ENCODE results near the gene PCNP. TPM values are rescaled to one million over a fixed set of nuclear protein-coding genes. Genes with fewer than 3 reads are reported as not detected.
"Not testable (repeated sequence)": the region's sequence is repeated elsewhere in the genome, so short reads cannot be mapped to it uniquely, and the experiment has no call there.

The PCNP gene
- total RNA-seq, 2 experiments from 2014 or later: 261 to 267 TPM

GRCh38 chr3:101618726-101619125 lies 44.7 kb downstream of the PCNP start:
- intact Hi-C loops (cut with micrococcal nuclease): no loop called here
- Mint-ChIP-seq H3K36me3 (ENCODE audit: low read depth) (no peaks in the 10 kb centered on the region), H3K4me1 (ENCODE audit: low read depth) (no peaks in the 10 kb centered on the region), H3K27ac (no peak overlapping the region), H3K27me3 (ENCODE audit: low read depth) (no peaks in the 10 kb centered on the region), H3K4me3 (no peak overlapping the region), H3K9me3 (peaks cover 4% of the 10 kb centered on the region)
- no peak for DNase-seq
- CTCF ChIA-PET: no interaction called here

DNA sequence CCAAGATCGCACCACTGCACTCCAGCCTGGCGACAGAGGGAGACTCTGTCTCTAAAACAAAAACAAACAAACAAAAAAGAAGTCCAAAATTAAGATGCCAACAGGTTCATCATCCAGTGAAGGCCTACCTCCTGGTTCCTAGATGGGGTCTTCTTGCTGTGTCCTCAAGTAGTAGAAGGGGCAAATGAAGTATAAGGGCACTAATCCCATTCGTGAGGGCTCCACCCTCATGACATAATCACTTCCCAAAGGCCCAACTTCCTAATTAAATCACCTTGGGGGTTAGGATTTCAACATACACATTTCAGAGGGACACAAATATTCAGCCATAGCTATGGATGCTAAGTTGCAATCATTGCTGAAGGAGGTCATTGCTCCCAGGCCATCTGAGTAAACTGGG lies 45.8 kb downstream of the PCNP start:
- peaks cover 4% of the 10 kb centered on the region for H3K9me3 Mint-ChIP-seq
- no peak overlapping the region for H3K4me3 Mint-ChIP-seq
- intact Hi-C loops (cut with micrococcal nuclease): no loop called here
- no peaks in the 10 kb centered on the region for H3K36me3 Mint-ChIP-seq (ENCODE audit: low read depth)
- H3K27ac Mint-ChIP-seq: no peak overlapping the region
- no peaks in the 10 kb centered on the region for H3K27me3 Mint-ChIP-seq (ENCODE audit: low read depth)
- DNase-seq: no peak
- no peaks in the 10 kb centered on the region for H3K4me1 Mint-ChIP-seq (ENCODE audit: low read depth)
- CTCF ChIA-PET: no interaction called here

GRCh38 chr3:101623656-101624055 lies 49.7 kb downstream of the PCNP start:
- no peak for DNase-seq
- intact Hi-C loops (cut with micrococcal nuclease): no loop called here
- no peak overlapping the region for H3K4me3 Mint-ChIP-seq
- no peaks in the 10 kb centered on the region for H3K27me3 Mint-ChIP-seq (ENCODE audit: low read depth)
- peaks cover 9% of the 10 kb centered on the region for H3K9me3 Mint-ChIP-seq
- CTCF ChIA-PET: no interaction called here
- no peaks in the 10 kb centered on the region for H3K4me1 Mint-ChIP-seq (ENCODE audit: low read depth)
- H3K27ac Mint-ChIP-seq: no peak overlapping the region
- H3K36me3 Mint-ChIP-seq (ENCODE audit: low read depth): no peaks in the 10 kb centered on the region

GRCh38 chr3:101624857-101625256 lies 50.9 kb downstream of the PCNP start:
- Mint-ChIP-seq H3K4me3 (no peak overlapping the region), H3K27ac (no peak overlapping the region), H3K4me1 (ENCODE audit: low read depth) (no peaks in the 10 kb centered on the region), H3K36me3 (ENCODE audit: low read depth) (no peaks in the 10 kb centered on the region), H3K9me3 (peaks cover 6% of the 10 kb centered on the region), H3K27me3 (ENCODE audit: low read depth) (no peaks in the 10 kb centered on the region)
- no peak for DNase-seq
- CTCF ChIA-PET: interaction anchor here (0.5 kb wide), 1 partner anchor 1162 kb away, joined by 4 read pairs; no protein-coding TSS in a partner anchor
- intact Hi-C loops (cut with micrococcal nuclease): no loop called here

DNA sequence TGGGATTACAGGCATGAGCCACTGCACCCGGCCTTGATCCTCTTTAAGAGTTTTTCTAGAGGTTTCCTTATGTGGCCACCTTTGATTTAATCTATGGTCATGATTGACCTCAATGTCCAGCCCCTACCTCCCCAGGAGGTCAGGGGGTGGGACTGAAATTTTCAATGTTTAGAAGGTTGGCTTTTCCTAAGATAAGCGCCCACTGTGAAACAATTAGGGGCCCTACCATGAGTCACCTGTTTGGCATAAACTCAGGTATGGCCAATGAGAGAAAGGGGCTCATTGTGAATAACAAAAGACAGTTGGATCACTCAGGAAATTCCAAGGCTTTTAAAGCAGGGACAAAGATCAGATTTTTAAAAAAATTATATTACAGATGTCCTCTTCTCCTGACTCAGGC lies 51.9 kb downstream of the PCNP start:
- DNase-seq: no peak
- CTCF ChIA-PET: interaction anchor here (0.6 kb wide), 1 partner anchor 281 kb away, joined by 4 read pairs; no protein-coding TSS in a partner anchor
- Mint-ChIP-seq H3K4me3 (no peak overlapping the region), H3K36me3 (ENCODE audit: low read depth) (no peaks in the 10 kb centered on the region), H3K27ac (no peak overlapping the region), H3K27me3 (ENCODE audit: low read depth) (no peaks in the 10 kb centered on the region), H3K9me3 (peaks cover 5% of the 10 kb centered on the region), H3K4me1 (ENCODE audit: low read depth) (no peaks in the 10 kb centered on the region)
- intact Hi-C loops (cut with micrococcal nuclease): no loop called here

GRCh38 chr3:101629219-101629618 lies 55.2 kb downstream of the PCNP start:
- no peak for DNase-seq
- H3K27me3 Mint-ChIP-seq (ENCODE audit: low read depth): no peaks in the 10 kb centered on the region
- peaks cover 5% of the 10 kb centered on the region for H3K9me3 Mint-ChIP-seq
- intact Hi-C loops (cut with micrococcal nuclease): no loop called here
- H3K36me3 Mint-ChIP-seq (ENCODE audit: low read depth): no peaks in the 10 kb centered on the region
- H3K4me3 Mint-ChIP-seq: no peak overlapping the region
- no peaks in the 10 kb centered on the region for H3K4me1 Mint-ChIP-seq (ENCODE audit: low read depth)
- CTCF ChIA-PET: no interaction called here
- H3K27ac Mint-ChIP-seq: no peak overlapping the region

DNA sequence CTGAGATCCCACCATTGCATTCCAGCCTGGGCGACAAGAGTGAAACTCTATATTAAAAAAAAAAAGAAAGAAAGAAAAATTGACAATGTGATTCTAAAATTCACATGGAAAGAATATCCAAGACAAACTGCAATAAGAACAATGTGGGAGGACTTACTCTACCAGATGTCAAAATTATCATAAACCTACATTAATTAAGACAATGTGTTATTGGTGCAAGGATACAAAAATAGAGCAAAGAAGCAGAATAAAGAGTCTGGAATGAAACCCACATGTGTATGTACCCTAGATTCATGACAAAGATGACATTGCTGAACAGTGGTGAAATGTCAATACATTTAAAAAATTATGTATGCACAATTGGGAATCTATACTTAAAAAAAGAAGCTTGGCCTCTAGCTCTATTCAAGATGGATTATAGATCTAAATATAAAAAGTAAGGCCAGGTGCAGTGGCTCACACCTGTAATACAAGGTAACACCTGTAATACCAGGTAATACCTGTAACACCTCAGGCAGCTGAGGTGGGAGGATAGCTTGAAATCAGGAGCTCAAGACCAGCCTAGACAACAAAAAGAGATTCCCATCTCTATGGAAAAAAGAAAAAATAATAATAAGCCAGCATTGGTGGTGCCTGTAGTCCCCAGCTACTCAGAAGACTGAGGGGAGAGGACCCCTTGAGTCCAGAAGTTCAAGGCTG lies 57.3 kb downstream of the PCNP start:
- no peaks in the 10 kb centered on the region for H3K36me3 Mint-ChIP-seq (ENCODE audit: low read depth)
- no peaks in the 10 kb centered on the region for H3K4me1 Mint-ChIP-seq (ENCODE audit: low read depth)
- CTCF ChIA-PET: interaction anchor here (0.6 to 1.2 kb wide), 3 partner anchors 8 to 921 kb away, joined by 3 to 4 read pairs (median 4); partner anchors contain the start of gene PCNP
- H3K4me3 Mint-ChIP-seq: no peak overlapping the region
- no peaks in the 10 kb centered on the region for H3K9me3 Mint-ChIP-seq
- H3K27me3 Mint-ChIP-seq (ENCODE audit: low read depth): no peaks in the 10 kb centered on the region
- intact Hi-C loops (cut with micrococcal nuclease): no loop called here
- DNase-seq: no peak
- H3K27ac Mint-ChIP-seq: no peak overlapping the region

GRCh38 chr3:101631959-101632358 lies 58.0 kb downstream of the PCNP start:
- H3K27me3 Mint-ChIP-seq (ENCODE audit: low read depth); H3K9me3 Mint-ChIP-seq; intact Hi-C loops (cut with micrococcal nuclease); H3K4me1 Mint-ChIP-seq (ENCODE audit: low read depth); H3K4me3 Mint-ChIP-seq; DNase-seq; H3K36me3 Mint-ChIP-seq (ENCODE audit: low read depth); H3K27ac Mint-ChIP-seq: not testable (repeated sequence)
- CTCF ChIA-PET: interaction anchor here (1.2 kb wide), 2 partner anchors 8 to 58 kb away, joined by 3 to 4 read pairs; partner anchors contain the start of gene PCNP

- Mint-ChIP-seq H3K4me3 (no peak overlapping the region), H3K36me3 (ENCODE audit: low read depth) (no peaks in the 10 kb centered on the region), H3K4me1 (ENCODE audit: low read depth) (no peaks in the 10 kb centered on the region), H3K27me3 (ENCODE audit: low read depth) (no peaks in the 10 kb centered on the region), H3K9me3 (no peaks in the 10 kb centered on the region), H3K27ac (no peak overlapping the region)
- CTCF ChIA-PET: interaction anchor here (1.2 kb wide), 1 partner anchor 59 kb away, joined by 4 read pairs; the partner anchor contains the start of gene PCNP
- no peak for DNase-seq
- intact Hi-C loops (cut with micrococcal nuclease): no loop called here
These were observed 58.6 kb downstream of the PCNP start for GRCh38 chr3:101632586-101632985.

GRCh38 chr3:101633186-101633585 lies 59.2 kb downstream of the PCNP start:
- CTCF ChIA-PET: no interaction called here
- Mint-ChIP-seq H3K9me3 (no peaks in the 10 kb centered on the region), H3K27me3 (ENCODE audit: low read depth) (no peaks in the 10 kb centered on the region), H3K36me3 (ENCODE audit: low read depth) (no peaks in the 10 kb centered on the region), H3K4me3 (no peak overlapping the region), H3K4me1 (ENCODE audit: low read depth) (no peaks in the 10 kb centered on the region), H3K27ac (no peak overlapping the region)
- no peak for DNase-seq
- intact Hi-C loops (cut with micrococcal nuclease): no loop called here

DNA sequence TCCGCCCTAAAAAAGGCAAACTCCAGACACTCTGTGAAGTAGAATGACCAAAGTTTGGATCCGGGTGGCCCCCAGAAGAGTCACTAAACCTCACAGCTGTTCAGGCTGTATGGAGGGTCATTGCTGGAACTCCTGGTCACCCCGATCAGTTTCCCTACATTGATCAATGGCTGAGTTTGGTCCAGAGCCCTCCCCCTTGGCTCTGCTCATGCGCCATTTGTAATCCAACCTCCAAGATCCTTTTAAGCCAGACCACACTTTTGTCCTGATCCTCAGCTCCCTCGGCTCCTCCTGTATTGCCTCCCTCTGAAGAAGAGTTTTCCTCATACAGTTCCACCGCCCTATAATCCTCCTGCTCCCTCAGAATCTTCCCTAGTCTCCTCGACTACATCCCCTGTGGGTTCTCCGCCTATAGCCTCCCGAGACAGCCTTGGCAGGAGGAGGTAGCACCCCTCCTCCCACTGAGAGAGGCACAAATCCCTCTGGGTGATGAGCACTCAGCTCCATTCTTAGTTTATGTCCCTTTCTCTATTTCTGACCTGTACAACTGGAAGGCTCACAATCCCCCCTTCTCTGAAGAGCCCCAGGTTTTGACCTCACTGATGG lies 60.7 kb downstream of the PCNP start:
- Mint-ChIP-seq H3K36me3 (ENCODE audit: low read depth) (no peaks in the 10 kb centered on the region), H3K27me3 (ENCODE audit: low read depth) (no peaks in the 10 kb centered on the region), H3K4me1 (ENCODE audit: low read depth) (no peaks in the 10 kb centered on the region), H3K9me3 (no peaks in the 10 kb centered on the region), H3K4me3 (no peak overlapping the region), H3K27ac (no peak overlapping the region)
- intact Hi-C loops (cut with micrococcal nuclease): loop anchor here (5.0 kb wide), 1 partner anchor 742 kb away; no protein-coding TSS in a partner anchor
- CTCF ChIA-PET: interaction anchor here (1.0 to 1.4 kb wide), 3 partner anchors 44 to 59 kb away, joined by 3 to 4 read pairs (median 3); no protein-coding TSS in a partner anchor
- no peak for DNase-seq

GRCh38 chr3:101635345-101635744 lies 61.4 kb downstream of the PCNP start:
- H3K4me3 Mint-ChIP-seq: no peak overlapping the region
- H3K4me1 Mint-ChIP-seq (ENCODE audit: low read depth): no peaks in the 10 kb centered on the region
- no peaks in the 10 kb centered on the region for H3K9me3 Mint-ChIP-seq
- H3K27ac Mint-ChIP-seq: no peak overlapping the region
- CTCF ChIA-PET: interaction anchor here (0.6 to 1.4 kb wide), 5 partner anchors 45 to 1173 kb away, joined by 3 to 5 read pairs (median 3); partner anchors contain the start of gene PCNP
- no peak for DNase-seq
- H3K36me3 Mint-ChIP-seq (ENCODE audit: low read depth): no peaks in the 10 kb centered on the region
- no peaks in the 10 kb centered on the region for H3K27me3 Mint-ChIP-seq (ENCODE audit: low read depth)
- intact Hi-C loops (cut with micrococcal nuclease): loop anchor here (5.0 kb wide), 1 partner anchor 743 kb away; no protein-coding TSS in a partner anchor

Measured in activated naive CD4-positive, alpha-beta T cell treated with anti-CD3 and anti-CD28 coated beads for 36 hours (primary cell).